Measurements from ENCODE around the gene PCCA. TPM values are rescaled to one million over a fixed set of nuclear protein-coding genes. Genes with fewer than 3 reads are reported as not detected.

Gene PCCA
- total and polyA plus RNA-seq, 2 experiments from 2014 or later, result 41.9 to 46.6 TPM

GRCh38 chr13:100443998-100444328 lies 355.1 kb downstream of the PCCA start:
- no peak overlapping the region for H2AFZ ChIP-seq
- no peak overlapping the region for H3K4me3 ChIP-seq
- 0 out of 2 replicates have a peak, but pooled peaks cover 7% of the 10 kb centered on the region for H3K36me3 ChIP-seq (ENCODE audit: insufficient read depth)
- Mint-ChIP-seq H3K4me3 (no peak overlapping the region), H3K9me3 (no peaks in the 10 kb centered on the region), H3K4me1 (peaks cover 37% of the 10 kb centered on the region), H3K36me3 (ENCODE audit: low read depth) (peaks cover 6% of the 10 kb centered on the region; the same call in 2 of the 3 replicates), H3K27ac (no peak overlapping the region), H3K27me3 (ENCODE audit: insufficient read depth, low read depth, poor library complexity) (peaks cover 6% of the 10 kb centered on the region)
- no peak for DNase-seq (ENCODE audit: low spot score)
- no peaks in the 10 kb centered on the region for H3F3A ChIP-seq (replicated peaks; ENCODE audit: low read depth)
- H3K4me1 ChIP-seq (ENCODE audit: insufficient read depth), result peaks cover 22% of the 10 kb centered on the region
- no peaks in the 10 kb centered on the region for H3K27me3 ChIP-seq (ENCODE audit: insufficient read depth)
- no peaks in the 10 kb centered on the region for H3K79me2 ChIP-seq (replicated peaks; ENCODE audit: insufficient read depth)
- H4K20me1 ChIP-seq (replicated peaks; ENCODE audit: insufficient read depth), result no peaks in the 10 kb centered on the region
- ATAC-seq, result no peak
- TF ChIP-seq ZNF331 (CRISPR knock-in tag; IDR thresholded peaks at IDR 0.05; ENCODE audit: low read depth), result no peak
- TF ChIP-seq NANOG (IDR thresholded peaks at IDR 0.05; ENCODE audit: borderline replicate concordance), result no peak
- no peak for TF ChIP-seq EZH2phosphoT487 (IDR thresholded peaks at IDR 0.05; ENCODE audit: unreplicated experiment)
- TF ChIP-seq CTCF (conservative IDR thresholded peaks at IDR 0.05; ENCODE audit: low read depth in 2 of 2), result no peak
- no peak for TF ChIP-seq REST (IDR thresholded peaks at IDR 0.05; ENCODE audit: unreplicated experiment)
- no peak for TF ChIP-seq ZNF462 (CRISPR knock-in tag; IDR thresholded peaks at IDR 0.05)
- TF ChIP-seq JUNB (IDR thresholded peaks at IDR 0.05; ENCODE audit: unreplicated experiment), result no peak
- TF ChIP-seq POLR2AphosphoS5 (IDR thresholded peaks at IDR 0.05; ENCODE audit: low read depth), result no peak
- no peak for TF ChIP-seq STAT1 (IDR thresholded peaks at IDR 0.05; ENCODE audit: unreplicated experiment)
- no peak for TF ChIP-seq ZNF114 (CRISPR knock-in tag; IDR thresholded peaks at IDR 0.05)
- TF ChIP-seq ETS1 (IDR thresholded peaks at IDR 0.05), result no peak
- TF ChIP-seq EZH2 (IDR thresholded peaks at IDR 0.05; ENCODE audit: low read depth, unreplicated experiment), result no peak
- no peak overlapping the region for H3K4me2 ChIP-seq
- no peak overlapping the region for H3K27ac ChIP-seq (ENCODE audit: low read depth)
- H3K9me2 ChIP-seq (ENCODE audit: insufficient read depth), result 0 out of 2 replicates have a peak, but pooled peaks cover 2% of the 10 kb centered on the region

All from GM23338 (cell line).